HG02571 (cell line): ENCODE data around the gene NKX2-3.

Source experiments
- ATAC-seq: cut with Tn5 transposase; IDR thresholded peaks from one replicate; pipeline ENCODE4 v1.9.1; 2021; ENCODE audit warnings: mild to moderate bottlenecking, moderate library complexity; ENCODE audit not compliant: unreplicated experiment

The NKX2-3 gene

GRCh38 chr10:99532687-99533495 lies at the start of gene NKX2-3:
Gene NKX2-3, plus strand, starts transcription at chr10:99532942. Its CDS starts 190 bp downstream, at chr10:99533132.
- ATAC-seq, result no peak

DNA sequence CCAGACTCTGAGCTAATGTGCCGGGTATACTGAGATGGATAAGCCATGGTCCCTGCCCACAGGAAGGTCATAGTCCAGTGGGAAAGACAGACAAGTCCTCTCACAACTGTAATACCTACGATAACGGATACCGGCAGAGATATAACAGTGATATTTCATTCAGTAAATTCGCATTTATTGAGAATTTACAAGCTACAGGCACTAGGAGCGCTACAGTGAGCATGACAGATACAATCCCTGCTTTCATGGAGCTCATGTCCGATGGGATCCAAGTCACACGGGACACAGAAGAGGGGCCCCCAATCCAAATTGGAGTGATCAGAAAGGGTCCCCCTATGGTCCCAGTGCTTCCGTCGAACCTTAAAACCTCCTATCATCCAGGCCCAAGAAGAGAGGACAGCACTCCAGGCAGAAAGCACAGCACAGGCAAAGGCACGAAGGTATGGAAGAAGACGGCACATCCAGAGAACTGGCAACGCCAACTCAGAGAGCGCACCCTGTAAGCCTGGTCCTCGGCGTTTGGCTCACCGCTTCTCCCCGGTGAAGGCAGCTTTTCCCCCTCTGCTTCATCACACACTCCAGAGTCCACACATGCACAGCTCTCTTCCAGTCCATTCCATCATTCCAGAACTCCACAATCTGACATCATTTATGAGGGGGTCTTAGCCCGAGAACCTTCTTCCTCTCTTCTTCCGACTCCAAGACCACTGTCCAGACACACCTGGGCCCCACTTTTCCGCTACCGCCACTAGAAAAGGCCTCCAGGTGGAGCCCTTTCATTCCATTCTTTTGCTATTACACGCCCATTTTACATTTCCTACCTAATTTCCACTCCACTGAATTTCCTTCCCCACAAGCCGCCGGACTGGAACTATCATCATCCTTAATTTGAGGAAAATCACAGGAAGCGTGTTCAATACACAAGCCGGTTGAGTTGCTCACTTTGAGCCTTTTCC lies 47.8 kb upstream of the NKX2-3 start:
- no peak for ATAC-seq

GRCh38 chr10:99487125-99487807 lies 45.5 kb upstream of the NKX2-3 start:
- ATAC-seq, result no peak

DNA sequence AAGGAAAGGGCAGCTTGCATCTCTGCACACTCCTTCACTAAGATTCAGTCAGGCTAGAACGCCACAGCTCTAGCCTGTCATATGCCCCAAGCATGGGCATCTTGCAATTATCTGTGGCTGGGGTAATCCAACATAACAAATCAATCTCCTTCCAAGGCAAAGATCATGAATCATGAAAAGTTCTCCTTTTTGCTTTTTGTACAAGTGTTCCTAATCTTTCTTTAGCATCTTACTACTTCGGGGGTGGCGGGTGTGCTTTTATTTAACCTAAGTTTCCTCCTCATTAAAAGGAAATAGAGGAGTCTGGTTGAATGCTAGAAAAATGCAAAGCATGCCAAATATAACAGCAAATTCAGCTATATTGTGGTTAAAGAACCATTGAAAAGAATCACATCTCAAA lies 43.5 kb upstream of the NKX2-3 start:
- no peak for ATAC-seq

- ATAC-seq, result no peak
Observed at GRCh38 chr10:99497343-99498025, 35.3 kb upstream of the NKX2-3 start.

- ATAC-seq, result no peak
Observed at GRCh38 chr10:99506416-99506815, 26.3 kb upstream of the NKX2-3 start.

GRCh38 chr10:99507265-99507664 lies 25.5 kb upstream of the NKX2-3 start:
- ATAC-seq, result no peak

DNA sequence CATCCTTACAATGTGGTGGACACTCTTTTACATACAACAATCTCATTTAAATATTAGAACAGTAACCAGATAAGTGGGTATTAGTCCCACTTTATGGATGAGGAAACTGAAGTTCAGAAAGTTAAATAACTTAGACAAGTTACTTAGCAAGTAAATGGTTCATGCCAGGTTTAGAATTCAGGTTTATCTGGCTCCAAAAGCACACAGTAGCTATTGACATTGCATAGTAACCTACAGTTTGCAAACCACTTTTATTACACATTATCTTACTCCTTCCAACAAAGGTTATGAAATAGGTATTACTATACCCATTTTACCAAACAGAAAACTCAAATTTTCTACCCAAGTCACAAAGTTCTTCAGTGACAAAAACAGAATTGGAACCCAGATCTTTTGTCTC lies 19.7 kb upstream of the NKX2-3 start:
- ATAC-seq, result no peak

- no peak for ATAC-seq
Observed at GRCh38 chr10:99519690-99520039, 13.1 kb upstream of the NKX2-3 start.

DNA sequence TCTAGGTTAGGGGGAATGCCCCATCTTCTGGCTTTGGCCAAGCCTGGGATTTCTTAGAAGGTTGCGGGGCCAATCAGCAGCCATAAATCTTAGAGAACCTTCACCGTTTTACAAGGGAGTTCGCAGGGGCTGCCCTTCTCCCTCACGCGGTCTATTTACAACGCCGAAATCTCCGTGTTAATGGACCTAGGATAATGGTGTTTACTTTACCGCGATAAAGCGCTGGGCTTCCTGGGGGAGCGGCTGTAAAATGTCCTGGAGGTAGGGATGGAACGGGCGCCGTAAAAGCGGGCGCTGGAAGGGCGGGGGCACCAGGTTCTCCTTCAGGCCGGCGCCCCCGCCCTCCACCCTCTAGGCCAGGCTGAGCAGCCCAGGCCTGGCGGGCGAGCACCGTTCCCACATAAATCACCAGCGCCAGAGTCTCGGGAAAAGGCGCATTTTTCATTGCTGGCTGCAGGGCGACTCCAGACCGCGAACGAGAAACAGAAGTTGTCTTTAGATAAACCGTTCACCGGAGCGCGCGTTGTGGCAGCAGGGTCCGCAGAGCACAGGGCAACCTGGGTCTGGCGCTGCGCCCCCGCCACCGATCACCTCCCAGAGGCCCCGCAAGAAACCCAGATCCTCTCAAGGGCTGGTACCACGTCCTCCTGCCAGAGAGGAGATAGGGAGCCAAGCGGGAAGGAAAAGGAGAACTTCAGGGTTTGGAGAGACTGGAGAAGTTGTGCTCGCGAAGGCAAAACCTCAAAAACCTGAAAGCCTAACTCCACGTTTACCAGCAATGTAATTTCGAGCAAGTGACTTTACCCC lies 12.5 kb upstream of the NKX2-3 start:
- ATAC-seq, result no peak

DNA sequence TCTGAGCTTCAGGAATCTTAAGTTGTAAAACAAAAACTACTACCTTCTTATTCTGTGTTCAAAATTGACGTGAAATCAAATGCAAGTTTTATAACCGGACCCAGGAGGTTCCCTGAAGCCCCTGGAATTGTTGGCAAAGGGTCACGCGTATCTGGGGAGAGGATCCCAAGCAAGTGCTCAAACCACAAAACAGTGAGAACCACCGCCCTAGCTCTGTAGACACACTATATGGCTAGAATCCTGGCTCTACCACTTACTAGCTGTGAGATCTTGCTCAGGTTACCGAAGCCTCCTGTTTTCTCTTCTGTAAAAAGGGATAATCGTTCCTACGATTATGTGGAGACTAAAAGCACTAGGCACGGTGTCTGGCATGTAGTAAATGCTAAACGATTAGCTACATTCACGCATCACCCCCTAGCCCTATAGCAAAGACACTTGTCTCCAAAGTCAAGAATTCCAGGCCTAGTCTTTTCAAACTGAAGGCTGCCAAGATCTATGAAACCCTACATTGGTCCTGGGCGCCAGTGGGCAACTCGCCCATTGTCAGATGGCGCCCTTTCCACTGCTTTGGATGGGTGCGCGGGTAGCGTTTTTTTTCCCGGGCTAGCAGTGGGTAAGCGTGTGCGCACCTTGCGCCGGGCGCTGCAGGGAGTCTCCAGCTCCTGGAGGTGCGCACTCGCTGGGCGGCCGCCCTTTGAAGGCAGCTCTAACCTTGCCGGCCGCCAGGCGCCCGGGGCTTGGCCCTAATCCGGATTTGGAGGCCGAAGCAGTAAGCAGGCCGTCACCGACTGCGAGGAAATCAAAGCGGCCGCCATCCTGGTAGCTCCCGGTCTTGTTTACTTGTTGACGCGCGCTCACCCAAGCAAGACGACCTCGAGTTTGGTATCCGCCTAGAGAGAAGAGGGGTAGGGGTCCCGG lies 11.6 kb upstream of the NKX2-3 start:
- no peak for ATAC-seq

DNA sequence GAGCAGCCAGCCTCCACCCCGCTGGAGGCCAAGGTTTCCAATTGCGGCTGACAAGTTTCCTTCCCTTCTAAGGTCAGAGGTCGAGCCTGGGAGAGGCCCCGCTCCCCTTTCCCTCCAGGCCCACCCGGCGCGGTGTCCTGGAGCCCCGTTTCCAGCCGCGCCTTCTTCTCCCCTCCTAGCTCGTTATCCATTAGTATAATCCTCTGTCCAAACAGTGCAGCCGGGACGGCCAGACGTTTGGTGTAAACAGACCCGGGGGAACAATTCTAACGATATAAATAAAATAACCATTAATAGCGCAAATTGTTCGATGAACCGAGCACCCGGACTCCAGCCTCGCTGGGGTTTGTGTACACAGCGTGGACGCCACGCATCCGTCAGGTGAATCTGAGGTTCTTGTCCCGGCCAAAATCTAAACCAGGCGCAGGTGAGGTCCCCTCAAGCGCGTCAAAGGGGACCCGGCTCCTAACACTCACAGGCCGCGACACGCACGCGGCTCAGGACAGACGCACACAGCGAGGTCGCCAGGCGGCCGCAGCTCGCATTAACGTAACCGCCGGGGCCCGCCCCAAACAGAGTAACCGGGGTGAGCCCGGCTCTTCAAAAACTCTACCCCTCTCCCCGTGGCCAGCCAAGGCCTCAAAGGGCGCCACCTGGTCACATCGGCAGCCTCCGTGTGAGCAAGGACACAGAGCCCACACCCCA lies 10.8 kb upstream of the NKX2-3 start:
- no peak for ATAC-seq

DNA sequence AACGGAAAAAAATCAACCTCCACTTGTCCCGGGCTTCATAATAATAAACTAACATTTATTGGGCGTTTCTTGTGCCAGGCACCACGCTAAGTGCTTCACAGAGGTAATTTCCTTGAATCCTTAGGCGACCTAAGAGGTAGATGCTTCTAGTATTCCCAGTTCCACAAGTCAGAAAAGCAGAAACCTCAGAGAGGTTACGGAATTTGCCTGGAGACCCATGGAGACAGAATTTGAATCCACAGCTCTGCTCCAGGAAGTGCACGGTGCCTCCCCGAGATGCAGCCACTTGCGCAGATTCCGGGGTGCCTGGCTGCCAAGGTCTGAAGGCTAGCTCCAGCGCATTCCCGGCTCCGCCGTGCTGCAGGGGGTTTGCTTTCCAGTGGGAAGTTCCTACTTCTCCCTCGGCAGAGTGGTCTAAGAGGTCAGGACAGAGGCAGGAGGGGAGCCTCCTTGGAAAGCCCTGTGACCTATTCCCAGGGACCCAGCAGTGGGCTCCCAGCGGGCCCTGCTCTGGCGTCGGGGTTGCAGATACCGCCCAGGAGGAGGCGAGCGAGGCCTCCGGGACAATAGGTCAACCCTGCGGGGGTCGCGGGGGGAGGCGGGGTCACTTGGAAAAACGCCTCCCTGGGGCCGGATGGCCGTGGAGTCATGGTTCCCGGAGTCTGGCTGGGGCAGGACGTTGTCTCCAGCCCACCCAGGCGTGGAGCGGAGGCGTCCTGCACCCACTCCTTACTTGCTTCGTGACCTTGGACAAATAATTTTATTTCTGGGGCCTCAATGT lies 10.1 kb upstream of the NKX2-3 start:
- no peak for ATAC-seq

DNA sequence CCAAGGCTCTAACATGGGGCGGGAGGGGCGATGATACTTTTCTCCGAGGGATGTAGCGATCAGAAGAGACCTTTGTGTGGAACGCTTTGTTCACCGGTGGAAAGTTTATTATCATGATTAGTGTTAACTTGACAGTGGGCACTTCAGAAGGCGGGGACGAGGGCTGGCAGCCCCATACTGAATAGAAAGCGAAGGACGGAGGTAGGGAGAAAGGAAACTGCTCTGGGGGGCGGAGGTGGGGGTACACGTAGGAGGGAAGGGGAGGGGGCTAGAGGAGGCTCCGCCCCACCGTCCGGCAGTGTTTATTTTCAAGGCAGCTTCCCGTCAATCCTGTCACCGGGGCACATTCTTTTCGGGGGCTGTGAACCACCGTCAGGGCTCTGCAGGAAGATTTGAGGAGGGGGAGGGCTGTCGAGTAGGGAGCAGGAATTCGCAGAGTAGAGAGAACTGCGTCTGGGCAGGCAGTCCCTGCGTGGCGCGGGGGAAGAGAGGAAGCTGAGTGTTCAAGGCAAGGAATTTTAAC lies 9.4 kb upstream of the NKX2-3 start:
- no peak for ATAC-seq

- ATAC-seq, result no peak
Observed at GRCh38 chr10:99524050-99524666, 8.6 kb upstream of the NKX2-3 start.

DNA sequence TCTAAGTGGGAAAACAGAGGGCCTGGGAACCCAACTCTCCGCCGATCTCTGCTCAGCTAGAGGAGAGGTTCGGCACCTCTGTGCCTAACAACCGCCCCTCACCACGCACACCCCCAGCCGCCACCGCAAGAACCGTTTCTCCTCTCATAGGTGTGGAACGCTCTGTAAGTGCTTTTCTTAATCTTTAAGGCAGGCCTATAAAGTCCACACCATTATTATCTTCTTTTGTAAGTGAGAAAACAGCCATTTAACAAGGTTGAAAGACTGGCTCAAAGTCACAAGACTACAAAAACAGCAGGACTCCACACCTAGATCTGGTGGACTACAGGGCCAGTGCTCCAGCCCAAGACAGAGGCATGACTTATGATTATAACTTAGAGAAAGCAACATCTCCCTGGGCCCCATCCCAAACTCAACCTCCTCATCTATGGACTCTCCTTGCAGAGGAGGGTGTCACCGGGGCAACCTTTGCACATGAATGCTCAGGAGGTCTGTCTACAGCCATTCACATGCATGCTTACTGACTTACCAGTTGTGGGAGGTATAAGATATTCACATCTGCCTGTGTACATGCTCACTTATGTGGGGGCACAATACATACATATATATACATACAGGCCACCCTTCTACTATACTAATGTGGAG lies 7.9 kb upstream of the NKX2-3 start:
- ATAC-seq, result no peak
